ENCODE measurements around the gene PTCSC3. TPM values are rescaled to one million over a fixed set of nuclear protein-coding genes. Genes with fewer than 3 reads are reported as not detected.
A peak's percentile ranks its signal among the peaks of the same experiment; 100 is the strongest.

Gene PTCSC3
- total and polyA plus RNA-seq, 2 of the 13 experiments (the other 11 are each of a cell fraction or from before 2014, with no cell fraction given): not detected

DNA sequence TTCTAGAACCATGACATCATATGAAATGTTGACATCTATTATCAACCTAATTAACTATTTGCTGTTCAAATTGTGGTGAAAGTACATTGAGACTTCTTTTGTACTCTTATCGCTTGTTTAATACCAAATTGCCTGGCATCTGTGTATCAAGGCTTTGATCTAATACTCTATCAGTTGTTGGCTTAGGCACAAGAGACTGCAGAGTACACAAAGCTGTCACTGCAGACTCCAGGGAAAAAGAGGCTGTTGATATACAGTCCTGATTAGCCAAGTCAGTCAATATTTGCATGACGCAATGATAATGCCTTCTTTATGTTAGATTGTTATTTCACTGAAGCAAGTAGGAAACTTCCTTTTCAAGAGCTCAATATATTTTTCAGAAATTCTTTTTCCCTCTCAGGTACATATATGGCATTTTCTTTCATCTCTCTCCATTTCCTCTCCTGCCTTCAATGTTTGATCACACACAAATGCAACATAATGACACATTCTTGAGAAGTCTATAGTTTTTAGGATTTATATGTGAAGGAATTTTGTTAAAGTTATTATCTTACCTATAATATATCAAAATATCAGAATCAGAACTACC lies 32.3 kb upstream of the PTCSC3 start (continued):
- TF ChIP-seq, protein P1, sequence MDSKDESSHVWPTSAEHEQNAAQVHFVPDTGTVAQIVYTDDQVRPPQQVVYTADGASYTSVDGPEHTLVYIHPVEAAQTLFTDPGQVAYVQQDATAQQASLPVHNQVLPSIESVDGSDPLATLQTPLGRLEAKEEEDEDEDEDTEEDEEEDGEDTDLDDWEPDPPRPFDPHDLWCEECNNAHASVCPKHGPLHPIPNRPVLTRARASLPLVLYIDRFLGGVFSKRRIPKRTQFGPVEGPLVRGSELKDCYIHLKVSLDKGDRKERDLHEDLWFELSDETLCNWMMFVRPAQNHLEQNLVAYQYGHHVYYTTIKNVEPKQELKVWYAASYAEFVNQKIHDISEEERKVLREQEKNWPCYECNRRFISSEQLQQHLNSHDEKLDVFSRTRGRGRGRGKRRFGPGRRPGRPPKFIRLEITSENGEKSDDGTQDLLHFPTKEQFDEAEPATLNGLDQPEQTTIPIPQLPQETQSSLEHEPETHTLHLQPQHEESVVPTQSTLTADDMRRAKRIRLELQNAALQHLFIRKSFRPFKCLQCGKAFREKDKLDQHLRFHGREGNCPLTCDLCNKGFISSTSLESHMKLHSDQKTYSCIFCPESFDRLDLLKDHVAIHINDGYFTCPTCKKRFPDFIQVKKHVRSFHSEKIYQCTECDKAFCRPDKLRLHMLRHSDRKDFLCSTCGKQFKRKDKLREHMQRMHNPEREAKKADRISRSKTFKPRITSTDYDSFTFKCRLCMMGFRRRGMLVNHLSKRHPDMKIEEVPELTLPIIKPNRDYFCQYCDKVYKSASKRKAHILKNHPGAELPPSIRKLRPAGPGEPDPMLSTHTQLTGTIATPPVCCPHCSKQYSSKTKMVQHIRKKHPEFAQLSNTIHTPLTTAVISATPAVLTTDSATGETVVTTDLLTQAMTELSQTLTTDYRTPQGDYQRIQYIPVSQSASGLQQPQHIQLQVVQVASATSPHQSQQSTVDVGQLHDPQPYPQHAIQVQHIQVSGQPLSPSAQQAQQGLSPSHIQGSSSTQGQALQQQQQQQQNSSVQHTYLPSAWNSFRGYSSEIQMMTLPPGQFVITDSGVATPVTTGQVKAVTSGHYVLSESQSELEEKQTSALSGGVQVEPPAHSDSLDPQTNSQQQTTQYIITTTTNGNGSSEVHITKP (CRISPR knock-in tag; IDR thresholded peaks at IDR 0.05; ENCODE audit: low read depth): no peak
- TF ChIP-seq, protein P2, sequence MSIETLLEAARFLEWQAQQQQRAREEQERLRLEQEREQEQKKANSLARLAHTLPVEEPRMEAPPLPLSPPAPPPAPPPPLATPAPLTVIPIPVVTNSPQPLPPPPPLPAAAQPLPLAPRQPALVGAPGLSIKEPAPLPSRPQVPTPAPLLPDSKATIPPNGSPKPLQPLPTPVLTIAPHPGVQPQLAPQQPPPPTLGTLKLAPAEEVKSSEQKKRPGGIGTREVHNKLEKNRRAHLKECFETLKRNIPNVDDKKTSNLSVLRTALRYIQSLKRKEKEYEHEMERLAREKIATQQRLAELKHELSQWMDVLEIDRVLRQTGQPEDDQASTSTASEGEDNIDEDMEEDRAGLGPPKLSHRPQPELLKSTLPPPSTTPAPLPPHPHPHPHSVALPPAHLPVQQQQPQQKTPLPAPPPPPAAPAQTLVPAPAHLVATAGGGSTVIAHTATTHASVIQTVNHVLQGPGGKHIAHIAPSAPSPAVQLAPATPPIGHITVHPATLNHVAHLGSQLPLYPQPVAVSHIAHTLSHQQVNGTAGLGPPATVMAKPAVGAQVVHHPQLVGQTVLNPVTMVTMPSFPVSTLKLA (IDR thresholded peaks at IDR 0.05): no peak
- TF ChIP-seq FOXO1 (CRISPR knock-in tag; IDR thresholded peaks at IDR 0.05) (peak; percentile 91), MBD4 (IDR thresholded peaks at IDR 0.05; ENCODE audit: borderline replicate concordance, low read length) (peak; percentile 95), PHB2 (IDR thresholded peaks at IDR 0.05; ENCODE audit: partially characterized antibody) (no peak), SRY (CRISPR knock-in tag; IDR thresholded peaks at IDR 0.05) (no peak), ZNF230 (CRISPR knock-in tag; IDR thresholded peaks at IDR 0.05) (no peak), ZNF720 (CRISPR knock-in tag; IDR thresholded peaks at IDR 0.05) (no peak), ZNF282 (IDR thresholded peaks at IDR 0.05; ENCODE audit: partially characterized antibody) (no peak), ZNF563 (CRISPR knock-in tag; IDR thresholded peaks at IDR 0.05) (no peak), ZNF205 (CRISPR knock-in tag; IDR thresholded peaks at IDR 0.05) (peak; percentile 88; the same call in 1 of the 2 replicates), HNRNPL (IDR thresholded peaks at IDR 0.05; ENCODE audit: low read depth, low read length) (no peak)
- TF ChIP-seq, protein P3, sequence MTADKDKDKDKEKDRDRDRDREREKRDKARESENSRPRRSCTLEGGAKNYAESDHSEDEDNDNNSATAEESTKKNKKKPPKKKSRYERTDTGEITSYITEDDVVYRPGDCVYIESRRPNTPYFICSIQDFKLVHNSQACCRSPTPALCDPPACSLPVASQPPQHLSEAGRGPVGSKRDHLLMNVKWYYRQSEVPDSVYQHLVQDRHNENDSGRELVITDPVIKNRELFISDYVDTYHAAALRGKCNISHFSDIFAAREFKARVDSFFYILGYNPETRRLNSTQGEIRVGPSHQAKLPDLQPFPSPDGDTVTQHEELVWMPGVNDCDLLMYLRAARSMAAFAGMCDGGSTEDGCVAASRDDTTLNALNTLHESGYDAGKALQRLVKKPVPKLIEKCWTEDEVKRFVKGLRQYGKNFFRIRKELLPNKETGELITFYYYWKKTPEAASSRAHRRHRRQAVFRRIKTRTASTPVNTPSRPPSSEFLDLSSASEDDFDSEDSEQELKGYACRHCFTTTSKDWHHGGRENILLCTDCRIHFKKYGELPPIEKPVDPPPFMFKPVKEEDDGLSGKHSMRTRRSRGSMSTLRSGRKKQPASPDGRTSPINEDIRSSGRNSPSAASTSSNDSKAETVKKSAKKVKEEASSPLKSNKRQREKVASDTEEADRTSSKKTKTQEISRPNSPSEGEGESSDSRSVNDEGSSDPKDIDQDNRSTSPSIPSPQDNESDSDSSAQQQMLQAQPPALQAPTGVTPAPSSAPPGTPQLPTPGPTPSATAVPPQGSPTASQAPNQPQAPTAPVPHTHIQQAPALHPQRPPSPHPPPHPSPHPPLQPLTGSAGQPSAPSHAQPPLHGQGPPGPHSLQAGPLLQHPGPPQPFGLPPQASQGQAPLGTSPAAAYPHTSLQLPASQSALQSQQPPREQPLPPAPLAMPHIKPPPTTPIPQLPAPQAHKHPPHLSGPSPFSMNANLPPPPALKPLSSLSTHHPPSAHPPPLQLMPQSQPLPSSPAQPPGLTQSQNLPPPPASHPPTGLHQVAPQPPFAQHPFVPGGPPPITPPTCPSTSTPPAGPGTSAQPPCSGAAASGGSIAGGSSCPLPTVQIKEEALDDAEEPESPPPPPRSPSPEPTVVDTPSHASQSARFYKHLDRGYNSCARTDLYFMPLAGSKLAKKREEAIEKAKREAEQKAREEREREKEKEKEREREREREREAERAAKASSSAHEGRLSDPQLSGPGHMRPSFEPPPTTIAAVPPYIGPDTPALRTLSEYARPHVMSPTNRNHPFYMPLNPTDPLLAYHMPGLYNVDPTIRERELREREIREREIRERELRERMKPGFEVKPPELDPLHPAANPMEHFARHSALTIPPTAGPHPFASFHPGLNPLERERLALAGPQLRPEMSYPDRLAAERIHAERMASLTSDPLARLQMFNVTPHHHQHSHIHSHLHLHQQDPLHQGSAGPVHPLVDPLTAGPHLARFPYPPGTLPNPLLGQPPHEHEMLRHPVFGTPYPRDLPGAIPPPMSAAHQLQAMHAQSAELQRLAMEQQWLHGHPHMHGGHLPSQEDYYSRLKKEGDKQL (CRISPR knock-in tag; IDR thresholded peaks at IDR 0.05; ENCODE audit: low read depth): peak; percentile 100
- TF ChIP-seq, protein P4, sequence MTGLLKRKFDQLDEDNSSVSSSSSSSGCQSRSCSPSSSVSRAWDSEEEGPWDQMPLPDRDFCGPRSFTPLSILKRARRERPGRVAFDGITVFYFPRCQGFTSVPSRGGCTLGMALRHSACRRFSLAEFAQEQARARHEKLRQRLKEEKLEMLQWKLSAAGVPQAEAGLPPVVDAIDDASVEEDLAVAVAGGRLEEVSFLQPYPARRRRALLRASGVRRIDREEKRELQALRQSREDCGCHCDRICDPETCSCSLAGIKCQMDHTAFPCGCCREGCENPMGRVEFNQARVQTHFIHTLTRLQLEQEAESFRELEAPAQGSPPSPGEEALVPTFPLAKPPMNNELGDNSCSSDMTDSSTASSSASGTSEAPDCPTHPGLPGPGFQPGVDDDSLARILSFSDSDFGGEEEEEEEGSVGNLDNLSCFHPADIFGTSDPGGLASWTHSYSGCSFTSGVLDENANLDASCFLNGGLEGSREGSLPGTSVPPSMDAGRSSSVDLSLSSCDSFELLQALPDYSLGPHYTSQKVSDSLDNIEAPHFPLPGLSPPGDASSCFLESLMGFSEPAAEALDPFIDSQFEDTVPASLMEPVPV (CRISPR knock-in tag; IDR thresholded peaks at IDR 0.05): 0 out of 2 replicates have a peak, but pooled peaks have one; percentile 31
- TF ChIP-seq, protein P5, sequence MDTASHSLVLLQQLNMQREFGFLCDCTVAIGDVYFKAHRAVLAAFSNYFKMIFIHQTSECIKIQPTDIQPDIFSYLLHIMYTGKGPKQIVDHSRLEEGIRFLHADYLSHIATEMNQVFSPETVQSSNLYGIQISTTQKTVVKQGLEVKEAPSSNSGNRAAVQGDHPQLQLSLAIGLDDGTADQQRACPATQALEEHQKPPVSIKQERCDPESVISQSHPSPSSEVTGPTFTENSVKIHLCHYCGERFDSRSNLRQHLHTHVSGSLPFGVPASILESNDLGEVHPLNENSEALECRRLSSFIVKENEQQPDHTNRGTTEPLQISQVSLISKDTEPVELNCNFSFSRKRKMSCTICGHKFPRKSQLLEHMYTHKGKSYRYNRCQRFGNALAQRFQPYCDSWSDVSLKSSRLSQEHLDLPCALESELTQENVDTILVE (CRISPR knock-in tag; IDR thresholded peaks at IDR 0.05): peak; percentile 88

All from HepG2 (cell line).